GM12892 (cell line): ENCODE data around the gene USP2.

ENCODE experiments used
- DNase-seq: peaks from one replicate; pipeline ENCODE4 v3.0.0; 2011; ENCODE audit not compliant: insufficient read length
- FAIRE-seq: peaks from 2 replicates; lab custom pipeline; 2011; peaks lifted over from hg19 to GRCh38; lab: Jason Lieb, UNC
- POLR2A ChIP-seq: IDR thresholded peaks from 2 replicates; pipeline ENCODE4 v1.6.1; 2011; ENCODE audit warnings: low read depth, low read length, control low read depth
- POLR2AphosphoS5 ChIP-seq: IDR thresholded peaks from 2 replicates; pipeline ENCODE4 v1.6.1; 2011; ENCODE audit warnings: low read depth, low read length, control low read depth
- TAF1 ChIP-seq: IDR thresholded peaks from 2 replicates; pipeline ENCODE4 v1.6.1; 2011; ENCODE audit warnings: low read depth, mild to moderate bottlenecking, control low read depth, low read length, borderline replicate concordance

Gene USP2

GRCh38 chr11:119355091-119355843 lies 26.2 kb downstream of the USP2 start:
- no peak for FAIRE-seq
- TF ChIP-seq POLR2A (no peak), POLR2AphosphoS5 (no peak), TAF1 (no peak)
- DNase-seq: no peak

- FAIRE-seq: no peak
- no peak for DNase-seq
Measured at GRCh38 chr11:119352857-119353260, 28.6 kb downstream of the USP2 start.

GRCh38 chr11:119351232-119351631 lies 30.3 kb downstream of the USP2 start:
- FAIRE-seq (no peak), DNase-seq (no peak)
- TF ChIP-seq POLR2AphosphoS5 (no peak), POLR2A (no peak), TAF1 (no peak)

More at GRCh38 chr11:119352857-119353260, 28.6 kb downstream of the USP2 start:
- no peak for TF ChIP-seq POLR2AphosphoS5
- TF ChIP-seq TAF1: no peak
- TF ChIP-seq POLR2A: no peak

GRCh38 chr11:119350302-119350701 lies 31.2 kb downstream of the USP2 start:
- DNase-seq (no peak), FAIRE-seq (no peak)
- no peak for TF ChIP-seq TAF1
- TF ChIP-seq POLR2AphosphoS5: no peak
- TF ChIP-seq POLR2A: no peak

GRCh38 chr11:119347940-119348605 lies 33.4 kb downstream of the USP2 start:
- DNase-seq: no peak

GRCh38 chr11:119347242-119347641 lies 34.2 kb downstream of the USP2 start:
- FAIRE-seq: no peak
- no peak for TF ChIP-seq POLR2A
- no peak for DNase-seq

More at GRCh38 chr11:119347940-119348605, 33.4 kb downstream of the USP2 start:
- TF ChIP-seq TAF1: no peak
- TF ChIP-seq POLR2A: no peak
- TF ChIP-seq POLR2AphosphoS5: no peak
- no peak for FAIRE-seq

- DNase-seq (no peak), FAIRE-seq (no peak)
- TF ChIP-seq POLR2A: no peak
- TF ChIP-seq TAF1: no peak
- no peak for TF ChIP-seq POLR2AphosphoS5
Measured at GRCh38 chr11:119346605-119347004, 34.9 kb downstream of the USP2 start, which contains the start of gene MFRP. Gene MFRP, minus strand, starts transcription at chr11:119346705. Its CDS starts 192 bp downstream, at chr11:119346513.

- TF ChIP-seq POLR2A: no peak
- no peak for TF ChIP-seq TAF1
- no peak for TF ChIP-seq POLR2AphosphoS5
- DNase-seq (no peak), FAIRE-seq (no peak)
Measured at GRCh38 chr11:119345685-119346084, 35.8 kb downstream of the USP2 start.

- DNase-seq (no peak), FAIRE-seq (no peak)
- TF ChIP-seq TAF1 (no peak), POLR2AphosphoS5 (no peak), POLR2A (no peak)
Measured at GRCh38 chr11:119344291-119345010, 37.0 kb downstream of the USP2 start.

- no peak for DNase-seq
- TF ChIP-seq POLR2A (no peak), TAF1 (no peak), POLR2AphosphoS5 (no peak)
- FAIRE-seq: no peak
Measured at GRCh38 chr11:119343726-119344125, 37.8 kb downstream of the USP2 start.
